Measurements from ENCODE around the gene SLC38A5.
"Not testable (repeated sequence)": the region's sequence is repeated elsewhere in the genome, so short reads cannot be mapped to it uniquely, and the experiment has no call there.

The SLC38A5 gene

GRCh38 chrX:48467281-48467761 lies 2.7 kb downstream of the SLC38A5 start:
- DNase-seq: no peak

- DNase-seq: no peak
Measured at GRCh38 chrX:48466696-48467095, 3.4 kb downstream of the SLC38A5 start.

GRCh38 chrX:48465336-48465933 lies 4.6 kb downstream of the SLC38A5 start:
- no peak for DNase-seq

GRCh38 chrX:48461830-48462229 lies 8.2 kb downstream of the SLC38A5 start:
- no peak for DNase-seq

GRCh38 chrX:48460606-48461005 lies 9.5 kb downstream of the SLC38A5 start:
- no peak for DNase-seq

- DNase-seq: no peak
Measured at GRCh38 chrX:48460031-48460430, 10.0 kb downstream of the SLC38A5 start.

- no peak for DNase-seq
Measured at GRCh38 chrX:48459483-48459882, 10.6 kb downstream of the SLC38A5 start.

GRCh38 chrX:48458711-48459110 lies 11.3 kb downstream of the SLC38A5 start:
- DNase-seq: no peak

GRCh38 chrX:48456628-48457331 lies 13.3 kb downstream of the SLC38A5 start:
- no peak for DNase-seq

GRCh38 chrX:48451708-48452107 lies 18.4 kb downstream of the SLC38A5 start:
- no peak for DNase-seq

- DNase-seq: no peak
Measured at GRCh38 chrX:48450076-48450475, 20.0 kb downstream of the SLC38A5 start.

- not testable (repeated sequence) for DNase-seq
Measured at GRCh38 chrX:48447201-48447600, 22.9 kb downstream of the SLC38A5 start.

- not testable (repeated sequence) for DNase-seq
Measured at GRCh38 chrX:48433713-48434112, 36.3 kb downstream of the SLC38A5 start.

GRCh38 chrX:48430166-48430565 lies 39.9 kb downstream of the SLC38A5 start:
- not testable (repeated sequence) for DNase-seq

GRCh38 chrX:48429606-48430005 lies 40.5 kb downstream of the SLC38A5 start:
- not testable (repeated sequence) for DNase-seq

- not testable (repeated sequence) for DNase-seq
Measured at GRCh38 chrX:48427027-48427716, 42.9 kb downstream of the SLC38A5 start.

- not testable (repeated sequence) for DNase-seq
Measured at GRCh38 chrX:48411860-48412259, 58.2 kb downstream of the SLC38A5 start, which contains the start of gene SSX4B. TSS of gene SSX4B (minus strand) at chrX:48411960. CDS start at chrX:48411372, 588 bp downstream.
